Activated T-cell treated with anti-CD3 and anti-CD28 coated beads, Interleukin-2, amount 50 U/mL, for 72 hours (primary cell): Measurements from ENCODE around the gene SHANK3. TPM values are rescaled to one million over a fixed set of nuclear protein-coding genes. Genes with fewer than 3 reads are reported as not detected.

Experiments
- ATAC-seq, 2 donors: fragments of 150-1000 bp; cut with Tn5 transposase; replicated peaks in 1 of 2; 2 replicates each; pipeline ENCODE4 v1.10.0; 2021; ENCODE audit warnings: moderate library complexity in 2 of 2, mild to moderate bottlenecking in 1 of 2
- DNase-seq, 2 donors: peaks; one replicate each; pipeline ENCODE4 v3.0.0; 2021 to 2022; ENCODE audit warnings: mixed read lengths in 1 of 2
- H3K27ac Mint-ChIP-seq: one replicate; pipeline ENCODE4 v1.8.0; 2022; ENCODE audit warnings: mild to moderate bottlenecking, moderate library complexity, mixed read lengths
- H3K27me3 Mint-ChIP-seq: one replicate; pipeline ENCODE4 v1.8.0; 2022; ENCODE audit warnings: low read depth, mixed read lengths
- H3K36me3 Mint-ChIP-seq, 2 donors: one replicate each; pipeline ENCODE4 v1.8.0; 2022; ENCODE audit warnings: mixed read lengths in 2 of 2, mild to moderate bottlenecking in 1 of 2; ENCODE audit not compliant: insufficient read depth in 2 of 2
- H3K4me1 Mint-ChIP-seq: one replicate; pipeline ENCODE4 v1.8.0; 2022; ENCODE audit warnings: low read depth, mixed read lengths
- H3K4me3 Mint-ChIP-seq, 2 donors: one replicate each; pipeline ENCODE4 v1.8.0; 2022; ENCODE audit warnings: mild to moderate bottlenecking in 2 of 2, mixed read lengths in 2 of 2, moderate library complexity in 2 of 2
- H3K9me3 Mint-ChIP-seq, 2 donors: one replicate each; pipeline ENCODE4 v1.8.0; 2022; ENCODE audit warnings: mixed read lengths in 2 of 2
- total RNA-seq, 2 donors: library from RNA; stranded (reverse); gene quantifications; one replicate each; pipeline ENCODE4 v1.2.3, GENCODE V29; 2022

SHANK3 gene
- total RNA-seq, 2 donors from 2014 or later: 0.19 to 0.24 TPM

- Mint-ChIP-seq H3K4me3 (no peak overlapping the region), H3K9me3 (no peaks in the 10 kb centered on the region), H3K27ac (no peak overlapping the region), H3K4me1 (peaks cover 13% of the 10 kb centered on the region), H3K27me3 (no peaks in the 10 kb centered on the region), H3K36me3 (no peaks in the 10 kb centered on the region)
- no peak for DNase-seq
- ATAC-seq: no peak
Measured at GRCh38 chr22:50701076-50701419, 28.4 kb downstream of the SHANK3 start.

GRCh38 chr22:50701428-50702154, 29.0 kb downstream of the SHANK3 start:
- Mint-ChIP-seq H3K27ac (no peak overlapping the region), H3K9me3 (no peaks in the 10 kb centered on the region), H3K36me3 (no peaks in the 10 kb centered on the region), H3K4me1 (peaks cover 13% of the 10 kb centered on the region), H3K27me3 (no peaks in the 10 kb centered on the region), H3K4me3 (no peak overlapping the region)
- no peak for DNase-seq
- no peak for ATAC-seq

GRCh38 chr22:50702261-50702671, 29.6 kb downstream of the SHANK3 start:
- no peak overlapping the region for H3K27ac Mint-ChIP-seq
- H3K36me3 Mint-ChIP-seq: no peaks in the 10 kb centered on the region
- DNase-seq (no peak), ATAC-seq (peak; percentile 27 to 52)
- peak overlapping the region in 1 of 2 donors; percentile 2 for H3K4me3 Mint-ChIP-seq
- peaks cover 13% of the 10 kb centered on the region for H3K4me1 Mint-ChIP-seq
- H3K27me3 Mint-ChIP-seq: no peaks in the 10 kb centered on the region
- H3K9me3 Mint-ChIP-seq: no peaks in the 10 kb centered on the region

- ATAC-seq (no peak), DNase-seq (no peak)
- no peak overlapping the region for H3K27ac Mint-ChIP-seq
- no peaks in the 10 kb centered on the region for H3K36me3 Mint-ChIP-seq
- H3K4me1 Mint-ChIP-seq: peaks cover 13% of the 10 kb centered on the region
- H3K4me3 Mint-ChIP-seq: no peak overlapping the region
- no peaks in the 10 kb centered on the region for H3K9me3 Mint-ChIP-seq
- H3K27me3 Mint-ChIP-seq: no peaks in the 10 kb centered on the region
Measured at GRCh38 chr22:50702821-50703725, 30.4 kb downstream of the SHANK3 start.

GRCh38 chr22:50703726-50704509, 31.3 kb downstream of the SHANK3 start:
- Mint-ChIP-seq H3K4me1 (peaks cover 13% of the 10 kb centered on the region), H3K9me3 (no peaks in the 10 kb centered on the region), H3K4me3 (no peak overlapping the region), H3K27me3 (no peaks in the 10 kb centered on the region), H3K36me3 (no peaks in the 10 kb centered on the region), H3K27ac (no peak overlapping the region)
- ATAC-seq: no peak
- no peak for DNase-seq

GRCh38 chr22:50704510-50705218, 32.0 kb downstream of the SHANK3 start:
- DNase-seq (no peak), ATAC-seq (no peak)
- Mint-ChIP-seq H3K4me3 (no peak overlapping the region), H3K27me3 (no peaks in the 10 kb centered on the region), H3K4me1 (peaks cover 13% of the 10 kb centered on the region), H3K27ac (no peak overlapping the region), H3K36me3 (no peaks in the 10 kb centered on the region), H3K9me3 (no peaks in the 10 kb centered on the region)

GRCh38 chr22:50705219-50705691, 32.6 kb downstream of the SHANK3 start:
- H3K4me1 Mint-ChIP-seq: peaks cover 13% of the 10 kb centered on the region

GRCh38 chr22:50705851-50706351, 33.3 kb downstream of the SHANK3 start:
- Mint-ChIP-seq H3K27ac (no peak overlapping the region), H3K36me3 (no peaks in the 10 kb centered on the region), H3K9me3 (peaks cover 0 to 4% of the 10 kb centered on the region in 2 donors), H3K4me1 (peaks cover 13% of the 10 kb centered on the region), H3K27me3 (no peaks in the 10 kb centered on the region), H3K4me3 (no peak overlapping the region)
- ATAC-seq: no peak
- DNase-seq: no peak

More at GRCh38 chr22:50705219-50705691, 32.6 kb downstream of the SHANK3 start:
- DNase-seq (no peak), ATAC-seq (no peak)
- no peak overlapping the region for H3K4me3 Mint-ChIP-seq
- no peaks in the 10 kb centered on the region for H3K9me3 Mint-ChIP-seq
- no peaks in the 10 kb centered on the region for H3K36me3 Mint-ChIP-seq
- H3K27me3 Mint-ChIP-seq: no peaks in the 10 kb centered on the region
- no peak overlapping the region for H3K27ac Mint-ChIP-seq

- H3K27me3 Mint-ChIP-seq: no peaks in the 10 kb centered on the region
- ATAC-seq: no peak
Measured at GRCh38 chr22:50706481-50707125, 34.0 kb downstream of the SHANK3 start.

GRCh38 chr22:50708474-50708873, 35.9 kb downstream of the SHANK3 start:
- Mint-ChIP-seq H3K4me3 (no peak overlapping the region), H3K9me3 (peaks cover 0 to 5% of the 10 kb centered on the region in 2 donors), H3K27me3 (no peaks in the 10 kb centered on the region), H3K4me1 (no peaks in the 10 kb centered on the region), H3K27ac (no peak overlapping the region), H3K36me3 (no peaks in the 10 kb centered on the region)
- DNase-seq: no peak
- ATAC-seq: no peak

More at GRCh38 chr22:50706481-50707125, 34.0 kb downstream of the SHANK3 start:
- Mint-ChIP-seq H3K4me1 (peaks cover 12% of the 10 kb centered on the region), H3K36me3 (no peaks in the 10 kb centered on the region), H3K4me3 (no peak overlapping the region), H3K27ac (no peak overlapping the region), H3K9me3 (peaks cover 0 to 5% of the 10 kb centered on the region in 2 donors)
- no peak for DNase-seq

- Mint-ChIP-seq H3K27ac (no peak overlapping the region), H3K36me3 (no peaks in the 10 kb centered on the region), H3K4me1 (no peaks in the 10 kb centered on the region), H3K4me3 (no peak overlapping the region), H3K9me3 (peaks cover 0 to 5% of the 10 kb centered on the region in 2 donors), H3K27me3 (no peaks in the 10 kb centered on the region)
- ATAC-seq (no peak), DNase-seq (no peak)
Measured at GRCh38 chr22:50708996-50709395, 36.4 kb downstream of the SHANK3 start.

- Mint-ChIP-seq H3K9me3 (peaks cover 0 to 5% of the 10 kb centered on the region in 2 donors), H3K4me1 (no peaks in the 10 kb centered on the region), H3K27ac (no peak overlapping the region), H3K36me3 (no peaks in the 10 kb centered on the region), H3K27me3 (no peaks in the 10 kb centered on the region), H3K4me3 (no peak overlapping the region)
- ATAC-seq (no peak), DNase-seq (no peak)
Measured at GRCh38 chr22:50710221-50710620, 37.6 kb downstream of the SHANK3 start.
